ENCODE data around the gene HTT. TPM values are rescaled to one million over a fixed set of nuclear protein-coding genes. Genes with fewer than 3 reads are reported as not detected.

HTT gene
- total RNA-seq, result 10 to 100 TPM; 52.2 to 72.7 TPM

DNA sequence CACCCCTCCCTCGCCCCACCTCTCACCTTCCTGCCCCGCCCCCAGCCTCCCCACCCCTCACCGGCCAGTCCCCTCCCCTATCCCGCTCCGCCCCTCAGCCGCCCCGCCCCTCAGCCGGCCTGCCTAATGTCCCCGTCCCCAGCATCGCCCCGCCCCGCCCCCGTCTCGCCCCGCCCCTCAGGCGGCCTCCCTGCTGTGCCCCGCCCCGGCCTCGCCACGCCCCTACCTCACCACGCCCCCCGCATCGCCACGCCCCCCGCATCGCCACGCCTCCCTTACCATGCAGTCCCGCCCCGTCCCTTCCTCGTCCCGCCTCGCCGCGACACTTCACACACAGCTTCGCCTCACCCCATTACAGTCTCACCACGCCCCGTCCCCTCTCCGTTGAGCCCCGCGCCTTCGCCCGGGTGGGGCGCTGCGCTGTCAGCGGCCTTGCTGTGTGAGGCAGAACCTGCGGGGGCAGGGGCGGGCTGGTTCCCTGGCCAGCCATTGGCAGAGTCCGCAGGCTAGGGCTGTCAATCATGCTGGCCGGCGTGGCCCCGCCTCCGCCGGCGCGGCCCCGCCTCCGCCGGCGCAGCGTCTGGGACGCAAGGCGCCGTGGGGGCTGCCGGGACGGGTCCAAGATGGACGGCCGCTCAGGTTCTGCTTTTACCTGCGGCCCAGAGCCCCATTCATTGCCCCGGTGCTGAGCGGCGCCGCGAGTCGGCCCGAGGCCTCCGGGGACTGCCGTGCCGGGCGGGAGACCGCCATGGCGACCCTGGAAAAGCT, at the start of gene HTT, which contains the start of gene HTT-AS:
Gene HTT (plus strand): TSS at position 604 of the 768 bp plus-strand sequence. CDS start 145 bp downstream, at position 749.
Gene HTT-AS (minus strand): TSS at position 461 of the 768 bp plus-strand sequence.
- peak within 1 kb of the TSS; percentile 87 for H3K4me3 Mint-ChIP-seq
- H3K27ac Mint-ChIP-seq, result peak within 1 kb of the TSS; percentile 85
- peaks cover under 1% of the 10 kb centered on the region for H3K36me3 Mint-ChIP-seq
- CTCF ChIA-PET, result interaction anchor here (1.3 to 1.6 kb wide), 2 partner anchors 27 to 112 kb away, joined by 3 read pairs; partner anchors contain the start of gene NOP14
- H3K9me3 Mint-ChIP-seq (ENCODE audit: low read depth), result no peaks in the 10 kb centered on the region
- DNase-seq (peak; percentile 98), ATAC-seq (peak; percentile 91)
- no peaks in the 10 kb centered on the region for H3K27me3 Mint-ChIP-seq
- peaks cover 24% of the 10 kb centered on the region for H3K4me1 Mint-ChIP-seq

DNA sequence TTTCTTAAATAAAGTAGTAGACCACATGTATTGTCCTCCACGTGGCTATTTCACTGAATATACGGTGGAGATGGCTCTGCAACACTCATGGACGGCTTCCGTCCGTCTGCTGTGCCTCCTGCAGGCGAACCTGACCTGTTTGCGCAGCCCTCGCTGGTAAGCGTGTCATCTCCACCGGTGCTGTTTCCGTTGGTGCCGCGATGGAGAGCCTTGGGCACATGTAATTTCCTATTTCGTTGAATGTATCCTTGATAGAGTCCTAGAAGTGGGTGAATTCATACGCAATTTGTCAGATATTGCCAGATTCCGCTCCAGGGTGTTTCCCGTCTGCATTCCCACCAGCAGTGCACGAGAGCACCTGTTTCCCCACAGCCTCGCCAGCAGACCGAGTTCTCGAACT, 48.6 kb upstream of the HTT start:
- no peak for DNase-seq
- ATAC-seq, result no peak
- peaks cover 1% of the 10 kb centered on the region for H3K36me3 Mint-ChIP-seq
- peaks cover 19% of the 10 kb centered on the region for H3K27me3 Mint-ChIP-seq
- H3K4me1 Mint-ChIP-seq, result peaks cover 10% of the 10 kb centered on the region
- CTCF ChIA-PET, result no interaction called here
- peaks cover 4% of the 10 kb centered on the region for H3K9me3 Mint-ChIP-seq (ENCODE audit: low read depth)
- no peak overlapping the region for H3K4me3 Mint-ChIP-seq
- H3K27ac Mint-ChIP-seq, result no peak overlapping the region

DNA sequence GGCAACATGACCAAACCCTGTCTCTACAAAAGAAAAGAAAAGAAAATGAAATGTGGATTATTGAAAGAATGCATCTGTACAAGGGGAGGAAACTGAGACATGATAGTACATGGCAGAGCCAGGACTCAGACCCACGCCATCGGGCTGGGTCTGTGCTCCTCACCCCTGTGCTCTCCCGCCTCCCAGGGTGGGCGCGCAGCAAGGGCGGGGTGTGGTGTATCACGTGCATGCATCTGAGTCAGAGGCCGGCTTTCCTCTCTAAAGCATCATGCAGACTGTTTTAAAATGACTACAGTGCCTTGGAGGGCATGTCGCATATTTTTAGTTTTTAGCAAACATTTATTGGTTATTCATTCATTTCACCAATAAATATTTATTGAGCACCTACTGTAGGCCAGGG, 47.9 kb upstream of the HTT start:
- CTCF ChIA-PET, result interaction anchor here (0.9 kb wide), 1 partner anchor 46 kb away, joined by 4 read pairs; no protein-coding TSS in a partner anchor
- Mint-ChIP-seq H3K36me3 (peaks cover 1% of the 10 kb centered on the region), H3K27me3 (peaks cover 24% of the 10 kb centered on the region), H3K27ac (no peak overlapping the region), H3K9me3 (ENCODE audit: low read depth) (peaks cover 4% of the 10 kb centered on the region), H3K4me1 (peaks cover 3% of the 10 kb centered on the region), H3K4me3 (no peak overlapping the region)
- DNase-seq (no peak), ATAC-seq (no peak)

DNA sequence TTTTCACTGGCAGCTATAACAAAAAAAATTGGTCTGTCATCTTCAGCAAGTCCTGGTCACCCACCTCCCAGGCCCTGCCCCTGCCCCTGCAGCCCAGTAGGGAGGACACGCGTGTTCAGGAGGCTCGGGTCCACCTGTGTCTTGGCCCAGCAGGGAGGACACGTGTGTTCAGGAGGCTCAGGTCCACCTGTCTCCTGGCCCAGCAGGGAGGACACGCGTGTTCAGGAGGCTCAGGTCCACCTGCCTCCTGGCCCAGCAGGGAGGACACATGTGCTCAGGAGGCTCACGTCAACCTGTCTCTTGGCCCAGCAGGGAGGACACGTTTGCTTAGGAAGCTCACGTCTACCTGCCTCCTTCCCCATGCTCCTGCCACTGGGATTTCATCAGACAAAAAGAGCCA, 45.0 kb upstream of the HTT start:
- Mint-ChIP-seq H3K27ac (no peak overlapping the region), H3K36me3 (no peaks in the 10 kb centered on the region), H3K4me1 (no peaks in the 10 kb centered on the region), H3K27me3 (peaks cover 12% of the 10 kb centered on the region), H3K4me3 (no peak overlapping the region), H3K9me3 (ENCODE audit: low read depth) (no peaks in the 10 kb centered on the region)
- no peak for ATAC-seq
- CTCF ChIA-PET, result no interaction called here
- DNase-seq, result no peak

DNA sequence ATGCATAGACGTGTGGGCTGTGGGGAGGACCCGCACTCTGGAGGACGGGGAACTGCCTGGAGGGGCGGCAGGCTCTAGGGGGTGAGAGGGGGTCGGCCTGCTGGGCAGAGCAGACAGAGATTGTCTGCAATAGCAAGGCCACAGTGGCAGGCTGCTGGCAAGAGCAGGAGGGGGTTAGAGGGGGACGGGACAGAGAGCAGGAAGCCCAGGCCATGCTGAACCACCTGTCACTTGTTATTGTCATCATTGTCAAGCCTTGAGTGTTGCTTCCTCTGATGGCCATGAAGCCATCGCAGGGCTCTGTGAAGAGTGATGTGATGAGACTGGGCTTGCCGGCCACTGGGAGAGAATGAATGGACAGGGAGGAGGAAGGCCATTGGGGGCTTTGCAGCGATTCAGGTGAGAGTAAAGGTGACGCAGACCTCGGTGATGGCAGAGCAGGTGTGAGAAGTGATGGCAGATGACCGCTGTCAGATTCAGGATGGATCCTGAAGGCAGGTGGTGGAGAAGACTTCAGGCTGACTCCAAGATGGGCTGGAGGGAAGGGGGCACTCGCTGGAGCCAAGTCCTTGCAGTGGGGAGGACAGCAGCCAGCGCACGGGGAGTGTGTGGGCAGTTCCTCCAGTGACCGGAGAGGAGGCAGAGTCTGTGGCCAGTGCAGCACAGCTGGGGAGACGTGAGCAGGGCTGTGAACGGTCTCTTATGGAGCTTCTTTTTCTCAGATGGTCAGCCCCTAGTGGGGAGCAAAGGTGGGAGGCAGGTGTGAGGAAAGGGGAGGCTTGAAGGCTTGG, 43.7 kb upstream of the HTT start:
- Mint-ChIP-seq H3K4me1 (no peaks in the 10 kb centered on the region), H3K27me3 (peaks cover 15% of the 10 kb centered on the region), H3K4me3 (no peak overlapping the region), H3K27ac (no peak overlapping the region), H3K9me3 (ENCODE audit: low read depth) (no peaks in the 10 kb centered on the region), H3K36me3 (no peaks in the 10 kb centered on the region)
- CTCF ChIA-PET, result no interaction called here
- ATAC-seq (no peak), DNase-seq (no peak)

DNA sequence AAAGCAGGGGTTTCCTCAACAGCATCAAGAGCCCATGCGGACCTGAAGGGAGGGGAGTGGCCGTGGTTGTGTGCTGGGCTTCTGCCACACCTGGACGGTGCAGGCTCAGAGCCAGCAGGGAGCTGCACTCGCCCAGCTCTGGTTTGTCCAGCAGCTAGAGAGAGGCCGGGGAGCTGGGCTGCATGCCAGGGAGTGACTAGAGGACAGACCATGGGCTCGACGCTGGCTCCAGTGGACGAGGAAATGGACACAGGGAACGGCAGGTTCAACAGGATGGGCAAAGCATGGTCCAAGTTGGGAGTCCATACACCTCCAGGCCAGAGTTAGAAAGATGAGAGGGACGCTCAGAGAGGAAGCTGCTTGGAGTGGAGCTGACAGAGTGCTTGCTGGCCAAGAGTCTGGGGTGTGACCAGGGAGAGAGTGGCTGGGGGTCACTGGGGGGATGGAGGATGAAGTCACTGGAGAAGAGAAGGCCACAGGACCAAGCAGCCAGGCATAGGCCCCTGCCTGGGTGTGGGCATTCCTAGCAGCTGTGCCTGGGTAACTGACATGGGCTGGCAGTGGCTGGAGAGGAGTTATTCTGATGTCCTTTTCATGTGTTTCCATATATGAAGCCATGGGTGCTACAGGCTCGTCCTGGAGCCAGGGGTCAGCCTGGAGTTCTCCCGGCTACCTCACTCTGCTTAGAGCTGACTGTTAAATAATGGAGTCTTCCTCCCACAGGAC, 43.0 kb upstream of the HTT start:
- no peak overlapping the region for H3K27ac Mint-ChIP-seq
- H3K4me3 Mint-ChIP-seq, result no peak overlapping the region
- peaks cover 21% of the 10 kb centered on the region for H3K27me3 Mint-ChIP-seq
- DNase-seq (no peak), ATAC-seq (no peak)
- H3K9me3 Mint-ChIP-seq (ENCODE audit: low read depth), result no peaks in the 10 kb centered on the region
- H3K4me1 Mint-ChIP-seq, result no peaks in the 10 kb centered on the region
- CTCF ChIA-PET, result interaction anchor here (1.2 kb wide), 1 partner anchor 17 kb away, joined by 3 read pairs; no protein-coding TSS in a partner anchor
- no peaks in the 10 kb centered on the region for H3K36me3 Mint-ChIP-seq

DNA sequence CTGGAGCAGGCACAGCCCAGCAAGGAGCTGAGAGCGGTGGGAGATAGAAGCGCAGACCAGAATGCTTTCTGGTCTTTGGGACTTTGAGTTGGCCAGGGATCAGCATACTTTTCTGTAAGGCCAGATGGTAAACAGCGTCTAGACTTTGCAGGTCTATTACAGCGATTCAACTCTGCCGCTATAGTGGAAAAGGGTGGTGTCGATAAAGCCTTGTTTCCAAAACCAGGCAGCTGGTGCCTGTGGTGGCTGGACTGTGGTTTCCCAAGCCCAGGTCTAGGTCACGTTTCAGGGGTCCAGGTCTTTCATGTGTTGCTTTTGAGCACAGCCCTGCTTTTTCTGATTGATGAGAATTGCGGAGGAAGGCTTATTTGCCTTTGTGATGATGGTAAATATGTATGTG, 40.2 kb upstream of the HTT start:
- peaks cover 20% of the 10 kb centered on the region for H3K4me1 Mint-ChIP-seq
- H3K36me3 Mint-ChIP-seq, result no peaks in the 10 kb centered on the region
- no peak overlapping the region for H3K27ac Mint-ChIP-seq
- H3K9me3 Mint-ChIP-seq (ENCODE audit: low read depth), result no peaks in the 10 kb centered on the region
- CTCF ChIA-PET, result interaction anchor here (0.5 to 2.1 kb wide), 3 partner anchors 15 to 257 kb away, joined by 3 to 13 read pairs (median 4); no protein-coding TSS in a partner anchor
- ATAC-seq (no peak), DNase-seq (no peak)
- no peak overlapping the region for H3K4me3 Mint-ChIP-seq
- H3K27me3 Mint-ChIP-seq, result peaks cover 26% of the 10 kb centered on the region

DNA sequence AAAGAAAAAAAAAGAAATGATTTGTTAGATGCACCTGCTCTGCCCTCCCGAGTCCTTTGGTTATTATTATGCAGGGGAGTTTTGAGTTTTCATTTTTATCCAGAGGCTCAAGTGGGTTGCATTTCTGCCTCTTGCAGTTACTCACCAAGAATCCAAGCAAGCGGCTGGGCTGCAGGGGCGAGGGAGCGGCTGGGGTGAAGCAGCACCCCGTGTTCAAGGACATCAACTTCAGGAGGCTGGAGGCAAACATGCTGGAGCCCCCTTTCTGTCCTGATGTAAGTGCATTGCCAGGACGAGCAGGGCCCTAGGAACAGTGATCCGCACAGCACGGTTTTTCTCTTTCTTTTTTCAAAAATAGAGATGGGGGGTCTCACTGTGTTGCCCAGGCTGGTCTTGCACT, 39.2 kb upstream of the HTT start:
- no peaks in the 10 kb centered on the region for H3K9me3 Mint-ChIP-seq (ENCODE audit: low read depth)
- CTCF ChIA-PET, result interaction anchor here (0.9 to 1.7 kb wide), 3 partner anchors 14 to 71 kb away, joined by 3 to 4 read pairs (median 4); no protein-coding TSS in a partner anchor
- ATAC-seq (no peak), DNase-seq (no peak)
- H3K36me3 Mint-ChIP-seq, result no peaks in the 10 kb centered on the region
- no peak overlapping the region for H3K4me3 Mint-ChIP-seq
- H3K27me3 Mint-ChIP-seq, result peaks cover 26% of the 10 kb centered on the region
- H3K27ac Mint-ChIP-seq, result no peak overlapping the region
- peaks cover 24% of the 10 kb centered on the region for H3K4me1 Mint-ChIP-seq

DNA sequence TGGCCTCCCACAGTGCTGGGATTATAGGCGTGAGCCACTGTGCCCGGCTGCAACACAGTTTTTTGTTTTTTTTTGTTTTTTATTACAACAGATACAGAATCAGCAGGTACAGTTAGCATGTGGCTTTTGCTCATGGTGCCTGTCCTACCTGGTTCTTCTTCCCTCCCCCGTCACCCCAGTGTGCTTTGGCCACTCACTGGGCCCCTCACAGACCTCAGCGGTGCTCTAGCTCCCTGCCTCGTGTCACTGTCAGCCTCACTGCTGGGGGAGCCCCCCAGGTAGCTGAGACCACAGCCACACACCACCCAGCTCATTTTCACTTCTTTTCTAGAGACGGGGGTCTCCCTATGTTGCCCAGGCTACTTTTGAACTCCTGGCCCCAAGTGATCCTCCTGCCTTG, 38.8 kb upstream of the HTT start:
- H3K4me1 Mint-ChIP-seq, result peaks cover 28% of the 10 kb centered on the region
- peaks cover 25% of the 10 kb centered on the region for H3K27me3 Mint-ChIP-seq
- no peak overlapping the region for H3K27ac Mint-ChIP-seq
- ATAC-seq (no peak), DNase-seq (no peak)
- no peak overlapping the region for H3K4me3 Mint-ChIP-seq
- CTCF ChIA-PET, result interaction anchor here (0.9 to 4.2 kb wide), 3 partner anchors 20 to 72 kb away, joined by 3 to 26 read pairs (median 4); no protein-coding TSS in a partner anchor
- H3K9me3 Mint-ChIP-seq (ENCODE audit: low read depth), result no peaks in the 10 kb centered on the region
- H3K36me3 Mint-ChIP-seq, result no peaks in the 10 kb centered on the region

DNA sequence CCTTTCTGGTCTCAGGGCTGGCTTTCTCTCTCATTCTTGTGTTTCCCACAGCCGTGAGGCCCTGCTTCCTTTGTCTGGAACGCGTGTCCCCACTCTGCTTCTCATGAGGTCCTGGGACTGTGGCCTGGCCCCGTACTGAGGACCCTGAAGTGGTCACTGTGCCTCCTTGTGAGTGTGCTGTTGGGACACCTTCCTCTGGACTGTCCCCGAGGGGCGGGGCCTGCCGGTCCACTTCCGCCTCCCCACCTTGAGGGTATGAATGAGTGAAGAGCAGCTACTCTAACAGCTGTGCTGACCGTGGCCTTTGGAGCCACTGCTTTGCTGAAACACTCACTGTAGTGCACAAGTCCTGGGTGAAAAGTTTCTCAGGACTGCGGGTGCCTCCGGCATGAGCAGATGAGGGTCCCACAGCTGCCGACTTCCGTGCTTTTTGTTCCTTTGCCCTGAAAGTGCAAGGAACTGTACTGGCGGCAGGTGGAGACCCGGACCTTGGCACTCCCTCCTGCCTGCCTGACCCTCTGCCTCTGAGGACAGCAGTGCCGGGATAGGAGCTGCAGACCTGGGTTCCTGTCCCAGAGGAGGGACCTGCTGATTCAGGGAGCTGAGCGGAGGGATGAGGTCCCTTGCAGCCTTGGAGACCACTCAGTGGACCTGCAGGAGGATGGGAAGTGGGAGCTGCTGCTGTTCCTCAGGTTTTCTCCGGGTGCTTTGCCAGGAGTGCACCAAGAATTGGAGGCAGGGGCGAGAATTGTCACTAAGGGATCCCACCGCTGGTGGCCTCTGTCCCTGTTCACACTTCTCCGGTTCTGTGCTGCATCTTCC, 38.1 kb upstream of the HTT start:
- H3K9me3 Mint-ChIP-seq (ENCODE audit: low read depth), result no peaks in the 10 kb centered on the region
- H3K4me1 Mint-ChIP-seq, result peaks cover 35% of the 10 kb centered on the region
- DNase-seq (no peak), ATAC-seq (no peak)
- H3K27ac Mint-ChIP-seq, result no peak overlapping the region
- H3K27me3 Mint-ChIP-seq, result peaks cover 20% of the 10 kb centered on the region
- H3K4me3 Mint-ChIP-seq, result no peak overlapping the region
- no peaks in the 10 kb centered on the region for H3K36me3 Mint-ChIP-seq
- CTCF ChIA-PET, result interaction anchor here (0.7 to 4.2 kb wide), 11 partner anchors 9 to 75 kb away, joined by 3 to 29 read pairs (median 4); no protein-coding TSS in a partner anchor

DNA sequence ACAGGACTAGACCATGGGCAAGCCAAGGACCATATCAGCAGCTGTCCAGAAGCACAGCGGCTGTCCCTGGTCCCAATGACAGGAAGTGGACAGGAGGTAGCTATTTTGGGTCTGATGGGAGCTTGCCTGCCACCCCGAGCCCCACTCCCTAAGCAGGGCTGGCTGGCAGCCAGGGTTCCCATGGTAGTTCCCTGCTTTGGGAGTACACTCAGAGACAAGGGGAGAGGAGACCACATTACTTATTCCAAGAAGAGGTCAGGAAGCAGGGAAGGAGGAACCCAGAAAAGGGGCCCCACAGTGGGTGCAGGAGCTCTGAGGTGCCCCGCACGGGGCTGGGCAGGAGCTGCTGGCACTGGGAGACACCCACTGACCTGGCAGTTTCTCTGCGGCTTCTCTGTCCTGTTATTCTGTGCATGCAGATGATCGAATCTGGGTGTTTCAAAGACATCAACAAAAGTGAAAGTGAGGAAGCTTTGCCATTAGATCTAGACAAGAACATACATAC, 36.5 kb upstream of the HTT start:
- no peak for ATAC-seq
- Mint-ChIP-seq H3K9me3 (ENCODE audit: low read depth) (no peaks in the 10 kb centered on the region), H3K4me1 (peaks cover 50% of the 10 kb centered on the region), H3K27me3 (peaks cover 18% of the 10 kb centered on the region), H3K4me3 (peak overlapping the region; percentile 12), H3K36me3 (no peaks in the 10 kb centered on the region), H3K27ac (peak overlapping the region; percentile 61)
- DNase-seq, result no peak
- CTCF ChIA-PET, result interaction anchor here (0.7 to 4.2 kb wide), 20 partner anchors 8 to 1465 kb away, joined by 3 to 29 read pairs (median 5); partner anchors contain the start of genes GRK4 and NOP14

DNA sequence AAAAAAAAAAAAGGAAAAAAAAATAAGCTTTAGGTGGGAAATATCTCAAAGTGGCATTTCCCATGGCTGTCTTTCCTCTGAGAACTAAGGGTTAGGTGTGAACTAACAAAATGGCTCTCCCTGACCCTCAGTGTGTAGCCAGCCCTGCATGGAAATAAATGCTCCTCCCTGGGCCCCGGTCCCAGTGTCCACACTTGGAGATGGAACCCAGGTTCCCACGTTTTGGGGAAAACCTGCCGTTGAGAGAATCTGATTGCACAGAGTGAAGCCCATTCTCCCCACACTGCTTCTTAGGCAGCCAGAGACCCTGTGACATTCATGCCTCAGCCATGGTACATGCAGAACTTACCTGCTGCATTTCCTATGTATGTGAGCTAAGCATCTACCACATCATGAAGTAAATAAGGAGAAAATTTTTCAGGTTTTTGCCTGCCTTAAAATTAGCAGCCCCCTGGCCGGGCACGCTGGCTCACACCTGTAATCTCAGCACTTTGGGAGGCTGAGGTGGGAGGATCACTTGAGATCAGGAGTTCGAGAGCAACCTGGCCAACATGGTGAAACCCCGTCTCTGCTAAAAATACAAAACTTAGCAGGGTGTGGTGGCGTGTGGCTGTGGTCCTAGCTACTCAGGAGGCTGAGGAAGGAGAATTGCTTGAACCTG, 34.6 kb upstream of the HTT start:
- no peak overlapping the region for H3K27ac Mint-ChIP-seq
- no peak for DNase-seq
- H3K4me3 Mint-ChIP-seq, result peak overlapping the region; percentile 89
- H3K9me3 Mint-ChIP-seq (ENCODE audit: low read depth), result no peaks in the 10 kb centered on the region
- no peak for ATAC-seq
- CTCF ChIA-PET, result interaction anchor here (1.1 to 4.2 kb wide), 2 partner anchors 25 to 64 kb away, joined by 3 to 26 read pairs; no protein-coding TSS in a partner anchor
- H3K27me3 Mint-ChIP-seq, result peaks cover 14% of the 10 kb centered on the region
- H3K4me1 Mint-ChIP-seq, result peaks cover 61% of the 10 kb centered on the region
- peaks cover 3% of the 10 kb centered on the region for H3K36me3 Mint-ChIP-seq

Measured in activated CD8-positive, alpha-beta memory T cell treated with anti-CD3 and anti-CD28 coated beads, Interleukin-2, amount 10 ng/mL, durations not matched to agents 7 days and 5 days (primary cell).